H1 (cell line): ENCODE results near the gene BRD1. TPM values are rescaled to one million over a fixed set of nuclear protein-coding genes. Genes with fewer than 3 reads are reported as not detected.
A peak's percentile ranks its signal among the peaks of the same experiment; 100 is the strongest.

Experiments
- CTCF ChIA-PET: fragments of 300-600 bp; sonication (Branson Sonifier 250); formaldehyde crosslinking; loops from one replicate; lab custom pipeline; 2021; ENCODE audit not compliant: partially characterized antibody; lab: Charles Lee
- POLR2A ChIA-PET: fragments of 300-600 bp; sonication (Branson Sonifier 250); formaldehyde crosslinking; loops from one replicate; lab custom pipeline; 2021; ENCODE audit warnings: inconsistent platforms; ENCODE audit not compliant: partially characterized antibody; lab: Charles Lee
- DNase-seq, 2 experiments: peaks; one replicate each; pipeline versions ENCODE4 v3.0.0 to v3.0.0-alpha.2; 2010 to 2022; ENCODE audit warnings: low spot score in 2 of 2, low read depth in 1 of 2, mixed read lengths in 1 of 2
- FAIRE-seq: peaks from 2 replicates; lab custom pipeline; 2011; peaks lifted over from hg19 to GRCh38; lab: Jason Lieb, UNC
- H2AFZ ChIP-seq: 2 replicates; pipeline ENCODE4 v1.8.1; 2012; ENCODE audit warnings: low read length, inconsistent platforms
- H2AK5ac ChIP-seq: 2 replicates; pipeline ENCODE4 v1.6.1; 2013; ENCODE audit warnings: low read depth, low read length
- H2BK120ac ChIP-seq: replicated peaks from 2 replicates; pipeline ENCODE3; 2013; ENCODE audit warnings: low read depth, low read length, inconsistent platforms
- H2BK12ac ChIP-seq: 2 replicates; pipeline ENCODE4 v1.6.1; 2013; ENCODE audit warnings: low read depth, low read length
- H2BK15ac ChIP-seq: 2 replicates; pipeline ENCODE4 v1.6.1; 2013; ENCODE audit warnings: low read length
- H2BK20ac ChIP-seq: 2 replicates; pipeline ENCODE4 v1.6.1; 2013; ENCODE audit warnings: low read length
- H2BK5ac ChIP-seq: 2 replicates; pipeline ENCODE4 v1.6.1; 2013; ENCODE audit warnings: low read depth, low read length
- H3K14ac ChIP-seq: 2 replicates; pipeline ENCODE4 v1.6.1; 2013; ENCODE audit warnings: inconsistent platforms; ENCODE audit not compliant: insufficient read length
- H3K18ac ChIP-seq: 2 replicates; pipeline ENCODE4 v1.6.1; 2013; ENCODE audit warnings: low read length; ENCODE audit errors: extremely low read depth
- H3K23ac ChIP-seq: 2 replicates; pipeline ENCODE4 v1.6.1; 2013; ENCODE audit warnings: inconsistent platforms; ENCODE audit not compliant: insufficient read length
- H3K23me2 ChIP-seq: 2 replicates; pipeline ENCODE4 v1.6.1; 2013; ENCODE audit warnings: low read depth, low read length
- H3K27ac ChIP-seq: 2 replicates; pipeline ENCODE4 v1.6.1; 2011; ENCODE audit warnings: low read depth, low read length, inconsistent platforms
- H3K27me3 ChIP-seq, 4 experiments: replicated peaks in 1 of 4; 1 replicate in 1 of 4; 2 replicates in 3 of 4; pipeline versions ENCODE4 v1.6.1 to v1.8.1; 2011 to 2013; ENCODE audit warnings: low read length in 3 of 4, mild to moderate bottlenecking in 3 of 4, inconsistent platforms in 2 of 4, mixed read lengths in 2 of 4, moderate library complexity in 1 of 4; ENCODE audit not compliant: control insufficient read depth in 3 of 4, insufficient read depth in 3 of 4; ENCODE audit errors: extremely low read depth in 1 of 4
- H3K36me3 ChIP-seq, 4 experiments: 2 replicates each; pipeline versions ENCODE4 v1.6.1 to v1.8.1; 2011 to 2013; ENCODE audit warnings: mild to moderate bottlenecking in 4 of 4, low read length in 3 of 4, moderate library complexity in 2 of 4, control low read depth in 1 of 4, inconsistent platforms in 1 of 4; ENCODE audit not compliant: insufficient read depth in 4 of 4, control insufficient read depth in 2 of 4
- H3K4ac ChIP-seq: replicated peaks from 2 replicates; pipeline ENCODE3; 2013; ENCODE audit warnings: low read length, low read depth, mixed read lengths, inconsistent platforms; ENCODE audit not compliant: insufficient read length
- H3K4me1 ChIP-seq, 4 experiments: replicated peaks in 1 of 4; 1 replicate in 1 of 4; 2 replicates in 3 of 4; pipeline versions ENCODE4 v1.6.1 to v1.8.1; 2011 to 2013; ENCODE audit warnings: low read length in 3 of 4, inconsistent platforms in 2 of 4, mixed read lengths in 1 of 4; ENCODE audit not compliant: insufficient read depth in 4 of 4, control insufficient read depth in 3 of 4
- H3K4me2 ChIP-seq, 2 experiments: 2 replicates each; pipeline versions ENCODE4 v1.6.1 to v1.8.1; 2011 to 2013; ENCODE audit warnings: low read depth in 2 of 2, low read length in 2 of 2, control low read depth in 1 of 2, inconsistent platforms in 1 of 2, mild to moderate bottlenecking in 1 of 2; ENCODE audit not compliant: insufficient read depth in 1 of 2
- H3K4me3 ChIP-seq, 4 experiments: fragments of 200-600, 300-600 bp in 1 of 4; sonication (generic), shearing (Covaris generic), sonication (Bioruptor Twin) in 1 of 4; 2 replicates each; pipeline versions ENCODE4 v1.5.1 to v1.8.1; 2011 to 2016; ENCODE audit warnings: low read length in 4 of 4, low read depth in 3 of 4, control low read depth in 2 of 4, inconsistent platforms in 2 of 4, mild to moderate bottlenecking in 2 of 4, mixed read lengths in 1 of 4, moderate library complexity in 1 of 4; ENCODE audit not compliant: insufficient read depth in 2 of 4; ENCODE audit errors: extremely low read depth in 1 of 4
- H3K56ac ChIP-seq: replicated peaks from 2 replicates; pipeline ENCODE3; 2013; ENCODE audit warnings: low read depth, mild to moderate bottlenecking, mixed read lengths, low read length, inconsistent platforms; ENCODE audit not compliant: insufficient read length
- H3K79me1 ChIP-seq: 2 replicates; pipeline ENCODE4 v1.6.1; 2013; ENCODE audit warnings: low read depth, low read length, control low read depth
- H3K79me2 ChIP-seq, 2 experiments: 2 replicates each; pipeline versions ENCODE4 v1.6.1 to v1.8.1; 2012 to 2013; ENCODE audit warnings: low read length in 2 of 2, mild to moderate bottlenecking in 2 of 2, inconsistent platforms in 1 of 2; ENCODE audit not compliant: insufficient read depth in 2 of 2, control insufficient read depth in 1 of 2
- H3K9ac ChIP-seq, 4 experiments: replicated peaks in 1 of 4; 1 replicate in 1 of 4; 2 replicates in 3 of 4; pipeline versions ENCODE4 v1.6.1 to v1.8.1; 2011 to 2013; ENCODE audit warnings: low read depth in 3 of 4, low read length in 3 of 4, control low read depth in 2 of 4, mild to moderate bottlenecking in 2 of 4, moderate library complexity in 2 of 4, inconsistent platforms in 1 of 4; ENCODE audit errors: extremely low read depth in 1 of 4
- H3K9me3 ChIP-seq, 2 experiments: 2 replicates each; pipeline versions ENCODE4 v1.6.1 to v1.8.1; 2012 to 2013; ENCODE audit warnings: mild to moderate bottlenecking in 2 of 2, moderate library complexity in 2 of 2, control low read depth in 1 of 2, inconsistent platforms in 1 of 2, low read depth in 1 of 2, low read length in 1 of 2, mixed read lengths in 1 of 2; ENCODE audit not compliant: insufficient read depth in 2 of 2
- H4K20me1 ChIP-seq, 2 experiments: replicated peaks in 1 of 2; 2 replicates each; pipeline versions ENCODE3 to v1.8.1; 2011 to 2013; ENCODE audit warnings: inconsistent platforms in 2 of 2, low read length in 2 of 2, mild to moderate bottlenecking in 1 of 2; ENCODE audit not compliant: insufficient read depth in 2 of 2, control insufficient read depth in 1 of 2
- H4K5ac ChIP-seq: 2 replicates; pipeline ENCODE4 v1.6.1; 2013; ENCODE audit warnings: low read length, low read depth, mixed read lengths, inconsistent platforms; ENCODE audit not compliant: insufficient read length
- H4K8ac ChIP-seq: 2 replicates; pipeline ENCODE4 v1.8.0; 2013; ENCODE audit warnings: mild to moderate bottlenecking, moderate library complexity, low read length, inconsistent platforms; ENCODE audit not compliant: insufficient read depth; ENCODE audit errors: extremely low read depth
- H4K91ac ChIP-seq: replicated peaks from 2 replicates; pipeline ENCODE3; 2013; ENCODE audit warnings: low read length, mixed read lengths, inconsistent platforms; ENCODE audit not compliant: insufficient read length
- BACH1 ChIP-seq: IDR thresholded peaks from 2 replicates; pipeline ENCODE4 v1.6.1; 2012; ENCODE audit warnings: low read length, improper control_type of control experiment
- BRCA1 ChIP-seq: IDR thresholded peaks from 2 replicates; pipeline ENCODE4 v1.6.1; 2012; ENCODE audit warnings: low read depth, low read length, improper control_type of control experiment
- EGR1 ChIP-seq: IDR thresholded peaks from 2 replicates; pipeline ENCODE4 v1.6.1; 2011; ENCODE audit warnings: low read depth, low read length, borderline replicate concordance
- EZH2 ChIP-seq: fragments of 200-600 bp; sonication (generic); IDR thresholded peaks from 2 replicates; pipeline ENCODE4 v1.7.1; 2012; ENCODE audit warnings: low read depth, mild to moderate bottlenecking, moderate library complexity, low read length, inconsistent platforms; ENCODE audit not compliant: severe bottlenecking
- FOSL1 ChIP-seq: IDR thresholded peaks from 2 replicates; pipeline ENCODE4 v1.6.1; 2011; ENCODE audit warnings: mild to moderate bottlenecking, low read depth, low read length, moderate library complexity; ENCODE audit not compliant: insufficient read depth
- KDM1A ChIP-seq: fragments of 200-600, 300-600 bp; sonication (generic); IDR thresholded peaks from 2 replicates; pipeline ENCODE4 v1.7.1; 2016; ENCODE audit warnings: mild to moderate bottlenecking, low read length, borderline replicate concordance
- KDM4A ChIP-seq: IDR thresholded peaks from one replicate; pipeline ENCODE4 v1.7.1; 2012; ENCODE audit warnings: low read depth, mild to moderate bottlenecking, moderate library complexity, low read length, inconsistent platforms; ENCODE audit not compliant: severe bottlenecking
- MAFK ChIP-seq: IDR thresholded peaks from 2 replicates; pipeline ENCODE4 v1.6.1; 2012; ENCODE audit warnings: low read depth, mild to moderate bottlenecking, improper control_type of control experiment, low read length
- POLR2AphosphoS5 ChIP-seq: IDR thresholded peaks from 2 replicates; pipeline ENCODE4 v1.6.1; 2011; ENCODE audit warnings: low read depth, low read length
- POU5F1 ChIP-seq: IDR thresholded peaks from 2 replicates; pipeline ENCODE4 v1.6.1; 2011; ENCODE audit warnings: low read depth, mild to moderate bottlenecking, low read length, moderate library complexity
- RBBP5 ChIP-seq: IDR thresholded peaks from 2 replicates; pipeline ENCODE4 v1.7.1; 2012; ENCODE audit warnings: low read depth, mild to moderate bottlenecking, inconsistent platforms, low read length, moderate library complexity, borderline replicate concordance
- SIRT6 ChIP-seq: IDR thresholded peaks from one replicate; pipeline ENCODE4 v1.7.1; 2012; ENCODE audit warnings: low read length, inconsistent platforms
- SP4 ChIP-seq: IDR thresholded peaks from 2 replicates; pipeline ENCODE4 v1.6.1; 2012; ENCODE audit warnings: low read length, inconsistent platforms
- TAF7 ChIP-seq: optimal IDR thresholded peaks from 2 replicates; pipeline ENCODE3; 2011; ENCODE audit warnings: low read depth, mild to moderate bottlenecking, inconsistent platforms, low read length, moderate library complexity, borderline replicate concordance
- TBP ChIP-seq: IDR thresholded peaks from 2 replicates; pipeline ENCODE4 v1.6.1; 2011; ENCODE audit warnings: low read depth, low read length, improper control_type of control experiment
- TEAD4 ChIP-seq: IDR thresholded peaks from 2 replicates; pipeline ENCODE4 v1.6.1; 2012; ENCODE audit warnings: low read depth, low read length, inconsistent platforms, mixed read lengths
- WGBS, 2 experiments: shearing (Covaris generic) in 1 of 2; methylation state at CpG; one replicate each; pipeline versions ENCODE4 v1.1.6 to v1.1.7; 2013 to 2015; ENCODE audit warnings: low lambda C conversion rate in 2 of 2, mixed read lengths in 2 of 2, inconsistent platforms in 1 of 2, low coverage in 1 of 2, missing lambda C conversion rate in 1 of 2; ENCODE audit not compliant: insufficient replicate concordance in 2 of 2, insufficient coverage in 1 of 2, insufficient read length in 1 of 2; ENCODE audit errors: extremely low coverage in 1 of 2, missing lambda C conversion rate in 1 of 2; 5-methylcytosine and 5-hydroxymethylcytosine counted together
- polyA plus RNA-seq, 7 experiments: library from polyadenylated mRNA; depleted of rRNA in 3 of 7; stranded (reverse) in 5 of 7; unstranded in 2 of 7; fragments of >200 nt in 5 of 7; fragments of 200-250 nt in 2 of 7; gene quantifications; 1 replicate in 5 of 7; 2 replicates in 1 of 7; 4 replicates in 1 of 7; pipeline versions ENCODE4 v1.2.1 to v1.2.3, GENCODE V29; 2011 to 2013; ENCODE audit warnings: missing spikeins in 2 of 7, mixed read lengths in 2 of 7
- total RNA-seq: library from RNA; stranded (reverse); fragmentation: NEBNext Ultra II Directional; extraction: Animal tissue kit (Norgen Biotek cat#: 25700); gene quantifications from 2 replicates; pipeline ENCODE4 v1.2.1, GENCODE V29; 2021

BRD1 gene
- total and polyA plus RNA-seq, 2 of the 8 experiments (the other 6 are each of a cell fraction or from before 2014, with no cell fraction given), result 6.8 to 34.0 TPM

DNA sequence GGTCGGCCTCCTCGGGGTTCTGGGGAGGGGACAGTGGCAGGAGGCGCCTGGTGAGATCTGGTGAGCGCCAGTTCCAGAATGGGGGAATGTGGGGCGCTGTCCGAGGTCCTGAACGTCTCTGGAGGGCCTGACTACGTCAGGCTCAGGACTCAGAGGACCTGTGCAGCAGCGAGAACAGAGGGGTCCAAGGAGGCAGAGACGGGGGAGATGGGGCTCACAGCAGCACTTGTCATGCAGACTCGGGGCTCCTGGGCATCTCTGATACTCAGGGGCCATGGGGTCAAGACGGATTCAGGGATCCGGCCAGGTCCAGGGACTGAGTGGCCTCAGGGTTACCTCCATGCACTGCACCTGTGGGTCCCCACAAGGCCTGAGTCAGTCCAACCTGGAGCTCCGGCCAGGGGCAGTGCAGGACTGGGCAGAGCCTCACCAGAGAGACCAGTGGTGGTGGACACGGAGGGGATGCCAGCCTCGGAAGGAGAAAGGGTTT lies 92.2 kb downstream of the BRD1 start:
- H3K23ac ChIP-seq, result no peak overlapping the region
- H4K5ac ChIP-seq, result no peak overlapping the region
- no peaks in the 10 kb centered on the region for H3K23me2 ChIP-seq
- CTCF ChIA-PET, result interaction anchor here (1.2 to 1.6 kb wide), 3 partner anchors 12 to 32 kb away, joined by 3 to 4 read pairs (median 3); no protein-coding TSS in a partner anchor
- H2BK120ac ChIP-seq, result no peak overlapping the region
- H2BK12ac ChIP-seq, result no peak overlapping the region
- H4K20me1 ChIP-seq, result no peaks in the 10 kb centered on the region
- H3K79me2 ChIP-seq, result no peaks in the 10 kb centered on the region
- POLR2A ChIA-PET, result no interaction called here
- no peak overlapping the region for H2AK5ac ChIP-seq
- no peak overlapping the region for H2BK20ac ChIP-seq
- no peak overlapping the region for H2BK5ac ChIP-seq
- 60% methylated on average over 16 of the region's 16 CpGs; no CpG with 5 or more reads in 1 of the 2 experiments for WGBS, 2 experiments
- no peak overlapping the region for H4K8ac ChIP-seq
- H4K91ac ChIP-seq, result no peak overlapping the region
- no peak overlapping the region for H2BK15ac ChIP-seq
- H3K79me1 ChIP-seq, result no peaks in the 10 kb centered on the region
- H3K27me3 ChIP-seq, result peaks cover 0 to 2% (median 0%) of the 10 kb centered on the region in 4 experiments; a peak in 2 of 7 replicates
- H2AFZ ChIP-seq, result no peak overlapping the region
- DNase-seq (peak in 1 of 2 experiments; percentile 86), FAIRE-seq (no peak)
- no peak overlapping the region for H3K4ac ChIP-seq
- no peak overlapping the region for H3K9ac ChIP-seq
- H3K14ac ChIP-seq, result no peak overlapping the region
- H3K56ac ChIP-seq, result no peak overlapping the region
- H3K4me1 ChIP-seq, result no peaks in the 10 kb centered on the region
- peaks cover 10 to 11% of the 10 kb centered on the region in 2 experiments for H3K9me3 ChIP-seq
- H3K27ac ChIP-seq, result no peak overlapping the region
- H3K4me2 ChIP-seq, result no peak overlapping the region
- no peaks in the 10 kb centered on the region for H3K36me3 ChIP-seq
- H3K18ac ChIP-seq, result no peak overlapping the region
- no peak overlapping the region for H3K4me3 ChIP-seq
- TF ChIP-seq TBP (no peak), SIRT6 (no peak), EGR1 (no peak), FOSL1 (no peak), POLR2AphosphoS5 (no peak), BACH1 (no peak), TAF7 (peak; percentile 31), POU5F1 (no peak), RBBP5 (no peak), TEAD4 (peak; percentile 96), MAFK (no peak), KDM1A (no peak), KDM4A (no peak), SP4 (no peak), BRCA1 (no peak), EZH2 (no peak)
